Spleen (tissue), 11 donors: Measurements from ENCODE around the gene MRPS24. TPM values are rescaled to one million over a fixed set of nuclear protein-coding genes. Genes with fewer than 3 reads are reported as not detected.
A peak's percentile ranks its signal among the peaks of the same experiment; 100 is the strongest.
"Not testable (repeated sequence)": the region's sequence is repeated elsewhere in the genome, so short reads cannot be mapped to it uniquely, and the experiment has no call there.

ENCODE experiments used
- DNase-seq: peaks from one replicate; pipeline ENCODE4 v3.0.0-alpha.2; 2020
- H3K27ac ChIP-seq, 8 donors: fragments of 200-600 bp; sonication (generic) in 7 of 8; 1 replicate in 4 of 8; 2 replicates in 4 of 8; pipeline versions ENCODE4 v1.5.0 to v1.8.0; 2016 to 2021; ENCODE audit warnings: inconsistent platforms in 4 of 8, mild to moderate bottlenecking in 4 of 8, moderate library complexity in 1 of 8
- H3K27me3 ChIP-seq, 7 donors: fragments of 200-600 bp; sonication (generic) in 6 of 7; replicated peaks in 1 of 7; 1 replicate in 4 of 7; 2 replicates in 3 of 7; pipeline versions ENCODE4 v1.5.0 to v1.8.0; 2016 to 2021; ENCODE audit warnings: inconsistent platforms in 3 of 7, mild to moderate bottlenecking in 1 of 7
- H3K36me3 ChIP-seq, 6 donors: fragments of 200-600 bp; sonication (generic) in 5 of 6; 1 replicate in 4 of 6; 2 replicates in 2 of 6; pipeline versions ENCODE4 v1.5.0 to v1.8.0; 2016 to 2021; ENCODE audit warnings: inconsistent platforms in 2 of 6
- H3K4me1 ChIP-seq, 6 donors: fragments of 200-600 bp; sonication (generic) in 5 of 6; 1 replicate in 3 of 6; 2 replicates in 3 of 6; pipeline versions ENCODE4 v1.5.0 to v1.8.0; 2016 to 2021; ENCODE audit warnings: inconsistent platforms in 3 of 6
- H3K4me3 ChIP-seq, 8 donors: fragments of 200-600 bp; sonication (generic) in 7 of 8; 1 replicate in 4 of 8; 2 replicates in 4 of 8; pipeline versions ENCODE4 v1.5.0 to v1.8.0; 2016 to 2021; ENCODE audit warnings: inconsistent platforms in 4 of 8, mild to moderate bottlenecking in 4 of 8, moderate library complexity in 2 of 8
- H3K9me3 ChIP-seq, 8 donors: fragments of 200-600 bp; sonication (generic) in 7 of 8; 1 replicate in 4 of 8; 2 replicates in 4 of 8; pipeline versions ENCODE4 v1.5.0 to v1.8.0; 2016 to 2021; ENCODE audit warnings: inconsistent platforms in 4 of 8
- POLR2A ChIP-seq, 3 donors: fragments of 450-650 bp; IDR thresholded peaks; one replicate each; pipeline ENCODE4 v1.5.1; 2017; ENCODE audit warnings: antibody characterized with exemption in 3 of 3, mild to moderate bottlenecking in 1 of 3
- POLR2AphosphoS5 ChIP-seq, 3 donors: sonication (generic); formaldehyde crosslinking; IDR thresholded peaks; one replicate each; pipeline ENCODE4 v1.5.1; 2017; ENCODE audit warnings: antibody characterized with exemption in 3 of 3
- WGBS, 5 donors: extraction: QIAGEN DNeasy Blood & Tissue Kit in 3 of 5; methylation state at CpG; one replicate each; pipeline versions ENCODE4 v1.1.5 to v1.1.7; 2013 to 2018; 5-methylcytosine and 5-hydroxymethylcytosine counted together
- intact Hi-C: fragments of 100-400 bp; cut with DNase I; formaldehyde crosslinking; loops from one replicate; pipeline ENCODE4 v1.15.0; 2023; ENCODE audit warnings: low total_unique reads
- polyA plus RNA-seq, 3 donors: library from polyadenylated mRNA; stranded (reverse); fragments of 200-250 nt; gene quantifications; one replicate each; pipeline ENCODE4 v1.2.1, GENCODE V29; 2013
- total RNA-seq, 7 donors: library from RNA; depleted of rRNA in 3 of 7; stranded (reverse); fragments of >200 nt in 3 of 7; fragmentation: NEBNext Ultra II Directional in 4 of 7; extraction: Animal tissue kit (Norgen Biotek cat#: 25700) in 4 of 7; gene quantifications; one replicate each; pipeline versions ENCODE4 v1.1.0 to v1.2.1, GENCODE V29; 2016 to 2021
- TF ChIP-seq, protein P1 (sequence below), 11 experiments: fragments of 200-600 bp in 7 of 11; fragments of 450-650 bp in 4 of 11; sonication (generic) in 4 of 11; IDR thresholded peaks in 8 of 11; conservative IDR thresholded peaks in 3 of 11; 1 replicate in 7 of 11; 2 replicates in 4 of 11; pipeline versions ENCODE4 v1.4.0 to v1.8.0; 2016 to 2021; ENCODE audit warnings: antibody characterized with exemption in 11 of 11, inconsistent platforms in 4 of 11, mild to moderate bottlenecking in 1 of 11
- donor health status: healthy with polysubstance abuse.
- donor health status: DM: no; HTN: no; CAD: no; lungs with moderate emphysema.
- donor health status: DM: no; HTN: no; CAD: no.
- donor health status: Bipolar disorder and iron deficiency.
- donor health status: healthy.
- donor health status: DM: no; HTN: no; CAD: no.
- donor health status: DM: yes; HTN: yes; CAD: no.

Gene MRPS24
- total and polyA plus RNA-seq, 10 donors, result 40.7 to 121 (median 69.8) TPM

DNA sequence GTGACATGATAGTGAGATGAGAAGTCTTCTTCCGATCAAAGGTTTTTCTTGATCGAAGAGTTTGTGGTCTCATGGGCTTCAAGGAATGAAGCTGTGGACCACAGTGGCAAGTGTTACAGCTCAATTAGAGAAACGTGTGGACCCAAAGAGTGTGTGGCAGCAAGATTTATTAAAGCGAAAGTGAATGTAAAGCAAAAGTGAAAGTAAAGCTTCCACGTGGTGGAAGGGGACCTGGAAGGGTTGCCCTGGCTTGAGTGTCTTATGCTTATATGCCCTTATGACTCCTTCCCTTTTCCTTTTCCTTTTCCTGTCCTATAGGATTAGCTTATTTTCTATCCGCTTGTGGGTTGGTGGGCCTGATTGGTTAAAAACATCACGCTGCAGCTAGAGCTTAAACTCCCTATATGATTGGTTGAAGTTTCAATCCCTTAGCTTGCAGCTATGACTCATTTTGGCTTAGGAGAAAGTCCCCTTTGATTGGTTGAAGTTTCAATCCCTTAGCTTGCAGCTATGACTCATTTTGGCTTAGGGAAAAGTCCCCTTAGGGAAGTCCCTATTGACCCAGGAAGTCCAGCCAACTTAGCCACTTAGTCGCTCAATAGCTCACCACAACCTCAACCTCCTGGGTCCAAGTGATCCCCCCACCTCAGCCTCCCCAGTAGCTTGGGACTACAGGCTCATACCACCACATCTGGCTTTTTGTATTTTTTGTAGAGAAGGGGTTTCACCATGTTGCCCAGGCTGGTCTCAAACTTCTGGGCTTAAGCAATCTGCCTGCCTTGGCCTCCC is 34.7 kb downstream of the MRPS24 start:
- peaks cover 6 to 31% (median 18%) of the 10 kb centered on the region in 6 donors for H3K4me1 ChIP-seq
- WGBS, 5 donors, result 42 to 52% (median 45%) methylated on average over 8 of the region's 8 CpGs
- TF ChIP-seq, protein P1, sequence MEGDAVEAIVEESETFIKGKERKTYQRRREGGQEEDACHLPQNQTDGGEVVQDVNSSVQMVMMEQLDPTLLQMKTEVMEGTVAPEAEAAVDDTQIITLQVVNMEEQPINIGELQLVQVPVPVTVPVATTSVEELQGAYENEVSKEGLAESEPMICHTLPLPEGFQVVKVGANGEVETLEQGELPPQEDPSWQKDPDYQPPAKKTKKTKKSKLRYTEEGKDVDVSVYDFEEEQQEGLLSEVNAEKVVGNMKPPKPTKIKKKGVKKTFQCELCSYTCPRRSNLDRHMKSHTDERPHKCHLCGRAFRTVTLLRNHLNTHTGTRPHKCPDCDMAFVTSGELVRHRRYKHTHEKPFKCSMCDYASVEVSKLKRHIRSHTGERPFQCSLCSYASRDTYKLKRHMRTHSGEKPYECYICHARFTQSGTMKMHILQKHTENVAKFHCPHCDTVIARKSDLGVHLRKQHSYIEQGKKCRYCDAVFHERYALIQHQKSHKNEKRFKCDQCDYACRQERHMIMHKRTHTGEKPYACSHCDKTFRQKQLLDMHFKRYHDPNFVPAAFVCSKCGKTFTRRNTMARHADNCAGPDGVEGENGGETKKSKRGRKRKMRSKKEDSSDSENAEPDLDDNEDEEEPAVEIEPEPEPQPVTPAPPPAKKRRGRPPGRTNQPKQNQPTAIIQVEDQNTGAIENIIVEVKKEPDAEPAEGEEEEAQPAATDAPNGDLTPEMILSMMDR (IDR thresholded peaks at IDR 0.05 in 8 of 11, conservative IDR thresholded peaks at IDR 0.05 in 3 of 11), result no peak
- no peak for TF ChIP-seq POLR2A (IDR thresholded peaks at IDR 0.05)
- no peak for TF ChIP-seq POLR2AphosphoS5 (IDR thresholded peaks at IDR 0.05)
- no peaks in the 10 kb centered on the region for H3K36me3 ChIP-seq
- peaks cover 0 to 15% (median 12%) of the 10 kb centered on the region in 8 donors for H3K9me3 ChIP-seq
- peaks cover 0 to 4% (median 0%) of the 10 kb centered on the region in 7 donors for H3K27me3 ChIP-seq
- peak overlapping the region; percentile 4 to 76 (median 52) for H3K27ac ChIP-seq
- peak overlapping the region; percentile 2 to 67 (median 32) for H3K4me3 ChIP-seq
- DNase-seq, result no peak
- intact Hi-C loops, result loop anchor here (10.0 kb wide), 2 partner anchors 250 to 900 kb away; partner anchors contain the start of genes MRPL32, PSMA2 and STK17A

DNA sequence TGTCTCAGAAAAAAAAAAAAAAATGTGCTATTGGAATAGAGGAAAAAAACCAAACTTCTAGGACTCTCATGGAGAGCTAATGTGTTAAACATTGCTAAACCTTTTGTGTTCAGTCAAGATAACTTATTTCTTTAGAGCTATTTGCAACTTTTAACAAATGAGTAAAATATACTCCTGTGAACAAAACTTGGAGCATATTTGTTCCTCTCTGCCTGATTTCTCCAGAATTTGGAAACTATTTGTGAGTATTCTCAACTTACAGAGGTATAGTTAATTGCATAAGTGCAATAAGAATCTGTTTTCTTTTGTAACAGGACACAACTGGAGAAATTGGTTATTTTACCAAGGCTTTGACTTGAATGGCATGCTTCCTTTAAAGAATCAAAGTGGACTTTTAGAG is 38.4 kb downstream of the MRPS24 start:
- H3K36me3 ChIP-seq, H3K27ac ChIP-seq, H3K4me3 ChIP-seq, DNase-seq: not testable (repeated sequence)
- H3K4me1 ChIP-seq, result peaks cover 0 to 17% (median 11%) of the 10 kb centered on the region in 6 donors
- peaks cover 0 to 15% (median 12%) of the 10 kb centered on the region in 8 donors for H3K9me3 ChIP-seq
- H3K27me3 ChIP-seq, result peaks cover 0 to 18% (median 0%) of the 10 kb centered on the region in 7 donors
- intact Hi-C loops, result loop anchor here (10.0 kb wide), 2 partner anchors 246 to 896 kb away; partner anchors contain the start of genes MRPL32, PSMA2 and STK17A

GRCh38 chr7:43825391-43825808 is 43.9 kb downstream of the MRPS24 start:
- 67 to 83% (median 82%) methylated on average over 5 of the region's 5 CpGs for WGBS, 5 donors
- no peaks in the 10 kb centered on the region for H3K36me3 ChIP-seq
- peaks cover 0 to 20% (median 0%) of the 10 kb centered on the region in 7 donors for H3K27me3 ChIP-seq
- DNase-seq, result no peak
- intact Hi-C loops, result no loop called here
- TF ChIP-seq POLR2AphosphoS5 (IDR thresholded peaks at IDR 0.05), result no peak
- TF ChIP-seq, protein P1 (IDR thresholded peaks at IDR 0.05 in 8 of 11, conservative IDR thresholded peaks at IDR 0.05 in 3 of 11), result no peak
- no peak for TF ChIP-seq POLR2A (IDR thresholded peaks at IDR 0.05)
- H3K9me3 ChIP-seq, result peaks cover 0 to 5% (median 1%) of the 10 kb centered on the region in 8 donors
- H3K4me3 ChIP-seq, result no peak overlapping the region
- no peak overlapping the region for H3K27ac ChIP-seq
- no peaks in the 10 kb centered on the region for H3K4me1 ChIP-seq

- Histone ChIP-seq H3K27me3 (peaks cover 0 to 19% (median 0%) of the 10 kb centered on the region in 7 donors), H3K27ac (no peak overlapping the region), H3K9me3 (peaks cover 0 to under 1% (median 0%) of the 10 kb centered on the region in 8 donors), H3K36me3 (no peaks in the 10 kb centered on the region), H3K4me3 (no peak overlapping the region), H3K4me1 (no peaks in the 10 kb centered on the region)
- TF ChIP-seq POLR2A (IDR thresholded peaks at IDR 0.05) (no peak), POLR2AphosphoS5 (IDR thresholded peaks at IDR 0.05) (no peak)
- TF ChIP-seq, protein P1 (IDR thresholded peaks at IDR 0.05 in 8 of 11, conservative IDR thresholded peaks at IDR 0.05 in 3 of 11), result no peak
- intact Hi-C loops, result no loop called here
- no peak for DNase-seq
- WGBS, 5 donors, result 0 to 57% (median 48%) methylated on average over 1 of the region's 1 CpG
Observed at GRCh38 chr7:43824963-43825362, 44.4 kb downstream of the MRPS24 start.

GRCh38 chr7:43824513-43824912 is 44.8 kb downstream of the MRPS24 start:
- peaks cover 0 to 16% (median 0%) of the 10 kb centered on the region in 7 donors for H3K27me3 ChIP-seq
- H3K27ac ChIP-seq, H3K4me1 ChIP-seq, intact Hi-C loops, H3K36me3 ChIP-seq, DNase-seq, H3K9me3 ChIP-seq, H3K4me3 ChIP-seq: not testable (repeated sequence)
- WGBS, 5 donors, result 72 to 81% (median 80%) methylated on average over 12 of the region's 12 CpGs
